ENCODE data around the gene MYO10. TPM values are rescaled to one million over a fixed set of nuclear protein-coding genes. Genes with fewer than 3 reads are reported as not detected.
"Not testable (repeated sequence)": the region's sequence is repeated elsewhere in the genome, so short reads cannot be mapped to it uniquely, and the experiment has no call there.

The MYO10 gene
- total RNA-seq: 10 to 100 TPM in 1 of 4 donors, 1 to 10 TPM in 3; 5.6 to 11.0 (median 6.4) TPM

GRCh38 chr5:16936150-16936988, at the start of gene MYO10:
TSS of gene MYO10 (minus strand) at chr5:16936288. CDS start at chr5:16935808, 480 bp downstream.
- peaks cover 68% of the 10 kb centered on the region for H3K27me3 ChIP-seq
- TF ChIP-seq POLR2AphosphoS5 (IDR thresholded peaks at IDR 0.05) (peak; percentile 43), EP300 (IDR thresholded peaks at IDR 0.05) (no peak), CTCF (IDR thresholded peaks at IDR 0.05) (no peak), POLR2A (IDR thresholded peaks at IDR 0.05) (no peak)
- no peaks in the 10 kb centered on the region for H3K36me3 ChIP-seq
- peaks cover 0 to 33% (median 0%) of the 10 kb centered on the region in 3 donors for H3K4me1 ChIP-seq
- peak within 1 kb of the TSS in 3 of 4 donors; percentile 64 to 73 (median 68) for H3K27ac ChIP-seq
- WGBS, 2 donors (ENCODE audit: low coverage in 1 of 2): 0 to 2% methylated on average over 1 to 7 of the region's 70 CpGs
- H3K4me3 ChIP-seq: peak within 1 kb of the TSS; percentile 26 to 74
- ATAC-seq: peak; percentile 84
- H3K9me3 ChIP-seq: no peaks in the 10 kb centered on the region

- H3K4me3 ChIP-seq, ATAC-seq, H3K4me1 ChIP-seq, H3K36me3 ChIP-seq, H3K27me3 ChIP-seq, H3K27ac ChIP-seq, H3K9me3 ChIP-seq: not testable (repeated sequence)
- 80% methylated on average over 7 of the region's 7 CpGs; no CpG with 5 or more reads in 1 of the 2 donors for WGBS, 2 donors (ENCODE audit: low coverage in 1 of 2)
Observed at GRCh38 chr5:16985304-16985703, 49.2 kb upstream of the MYO10 start.

- Histone ChIP-seq H3K27me3 (no peaks in the 10 kb centered on the region), H3K36me3 (no peaks in the 10 kb centered on the region), H3K4me3 (no peak overlapping the region), H3K4me1 (no peaks in the 10 kb centered on the region), H3K27ac (no peak overlapping the region), H3K9me3 (no peaks in the 10 kb centered on the region)
- no peak for TF ChIP-seq CTCF (IDR thresholded peaks at IDR 0.05)
- TF ChIP-seq POLR2A (IDR thresholded peaks at IDR 0.05): no peak
- no peak for TF ChIP-seq POLR2AphosphoS5 (IDR thresholded peaks at IDR 0.05)
- no peak for TF ChIP-seq EP300 (IDR thresholded peaks at IDR 0.05)
- ATAC-seq: no peak
- 75 to 100% methylated on average over 1 of the region's 1 CpG for WGBS, 2 donors (ENCODE audit: low coverage in 1 of 2)
Observed at GRCh38 chr5:16983972-16984371, 47.9 kb upstream of the MYO10 start.

- no peak for ATAC-seq
Observed at GRCh38 chr5:16983022-16983639, 47.0 kb upstream of the MYO10 start.

More at GRCh38 chr5:16983022-16983639, 47.0 kb upstream of the MYO10 start:
- Histone ChIP-seq H3K27me3 (no peaks in the 10 kb centered on the region), H3K4me3 (no peak overlapping the region), H3K9me3 (no peaks in the 10 kb centered on the region), H3K36me3 (no peaks in the 10 kb centered on the region), H3K4me1 (no peaks in the 10 kb centered on the region), H3K27ac (no peak overlapping the region)
- 35 to 77% methylated on average over 5 to 9 of the region's 9 CpGs for WGBS, 2 donors (ENCODE audit: low coverage in 1 of 2)
- no peak for TF ChIP-seq EP300 (IDR thresholded peaks at IDR 0.05)
- no peak for TF ChIP-seq CTCF (IDR thresholded peaks at IDR 0.05)
- no peak for TF ChIP-seq POLR2AphosphoS5 (IDR thresholded peaks at IDR 0.05)
- no peak for TF ChIP-seq POLR2A (IDR thresholded peaks at IDR 0.05)
